Measurements from ENCODE around the gene ACOT7. TPM values are rescaled to one million over a fixed set of nuclear protein-coding genes. Genes with fewer than 3 reads are reported as not detected.

The ACOT7 gene
- total RNA-seq, 1 donor from 2014 or later, result 48.1 TPM

GRCh38 chr1:6392809-6393399 is 663 bp downstream of the ACOT7 start:
- Mint-ChIP-seq H3K36me3 (ENCODE audit: low read depth) (no peaks in the 10 kb centered on the region), H3K4me1 (ENCODE audit: low read depth) (peaks cover 17% of the 10 kb centered on the region), H3K27me3 (ENCODE audit: low read depth) (no peaks in the 10 kb centered on the region), H3K9me3 (ENCODE audit: low read depth) (no peaks in the 10 kb centered on the region), H3K27ac (ENCODE audit: unreplicated experiment) (peak overlapping the region; percentile 41), H3K4me3 (ENCODE audit: unreplicated experiment) (peak overlapping the region; percentile 75)
- DNase-seq (ENCODE audit: low spot score), result no peak
- no peak for TF ChIP-seq CTCF (IDR thresholded peaks at IDR 0.05)

- H3K9me3 Mint-ChIP-seq (ENCODE audit: low read depth), result no peaks in the 10 kb centered on the region
- no peaks in the 10 kb centered on the region for H3K36me3 Mint-ChIP-seq (ENCODE audit: low read depth)
- H3K4me1 Mint-ChIP-seq (ENCODE audit: low read depth), result peaks cover 17% of the 10 kb centered on the region
- H3K4me3 Mint-ChIP-seq (ENCODE audit: unreplicated experiment), result peak overlapping the region; percentile 73
- no peak for DNase-seq (ENCODE audit: low spot score)
- H3K27me3 Mint-ChIP-seq (ENCODE audit: low read depth), result no peaks in the 10 kb centered on the region
- TF ChIP-seq CTCF (IDR thresholded peaks at IDR 0.05), result no peak
- peak overlapping the region; percentile 78 for H3K27ac Mint-ChIP-seq (ENCODE audit: unreplicated experiment)
Measured at GRCh38 chr1:6391951-6392808, 1.4 kb downstream of the ACOT7 start.

GRCh38 chr1:6389971-6390370 is 3.6 kb downstream of the ACOT7 start:
- no peak overlapping the region for H3K27ac Mint-ChIP-seq (ENCODE audit: unreplicated experiment)
- H3K4me3 Mint-ChIP-seq (ENCODE audit: unreplicated experiment), result no peak overlapping the region
- no peaks in the 10 kb centered on the region for H3K27me3 Mint-ChIP-seq (ENCODE audit: low read depth)
- H3K36me3 Mint-ChIP-seq (ENCODE audit: low read depth), result no peaks in the 10 kb centered on the region
- DNase-seq (ENCODE audit: low spot score), result no peak
- peaks cover 34% of the 10 kb centered on the region for H3K4me1 Mint-ChIP-seq (ENCODE audit: low read depth)
- H3K9me3 Mint-ChIP-seq (ENCODE audit: low read depth), result no peaks in the 10 kb centered on the region
- no peak for TF ChIP-seq CTCF (IDR thresholded peaks at IDR 0.05)

GRCh38 chr1:6386371-6386949 is 7.1 kb downstream of the ACOT7 start:
- peak overlapping the region; percentile 63 for H3K27ac Mint-ChIP-seq (ENCODE audit: unreplicated experiment)
- H3K4me3 Mint-ChIP-seq (ENCODE audit: unreplicated experiment), result no peak overlapping the region
- peaks cover 1% of the 10 kb centered on the region for H3K36me3 Mint-ChIP-seq (ENCODE audit: low read depth)
- no peaks in the 10 kb centered on the region for H3K9me3 Mint-ChIP-seq (ENCODE audit: low read depth)
- H3K27me3 Mint-ChIP-seq (ENCODE audit: low read depth), result no peaks in the 10 kb centered on the region
- TF ChIP-seq CTCF (IDR thresholded peaks at IDR 0.05), result no peak
- H3K4me1 Mint-ChIP-seq (ENCODE audit: low read depth), result peaks cover 23% of the 10 kb centered on the region
- no peak for DNase-seq (ENCODE audit: low spot score)

- Mint-ChIP-seq H3K4me3 (ENCODE audit: unreplicated experiment) (peak overlapping the region; percentile 56), H3K36me3 (ENCODE audit: low read depth) (peaks cover 1% of the 10 kb centered on the region), H3K4me1 (ENCODE audit: low read depth) (peaks cover 23% of the 10 kb centered on the region), H3K27me3 (ENCODE audit: low read depth) (no peaks in the 10 kb centered on the region), H3K9me3 (ENCODE audit: low read depth) (no peaks in the 10 kb centered on the region), H3K27ac (ENCODE audit: unreplicated experiment) (peak overlapping the region; percentile 71)
- TF ChIP-seq CTCF (IDR thresholded peaks at IDR 0.05), result no peak
- DNase-seq (ENCODE audit: low spot score), result no peak
Measured at GRCh38 chr1:6385488-6386191, 7.9 kb downstream of the ACOT7 start.
